ENCODE measurements around the gene TBX18.

DNA sequence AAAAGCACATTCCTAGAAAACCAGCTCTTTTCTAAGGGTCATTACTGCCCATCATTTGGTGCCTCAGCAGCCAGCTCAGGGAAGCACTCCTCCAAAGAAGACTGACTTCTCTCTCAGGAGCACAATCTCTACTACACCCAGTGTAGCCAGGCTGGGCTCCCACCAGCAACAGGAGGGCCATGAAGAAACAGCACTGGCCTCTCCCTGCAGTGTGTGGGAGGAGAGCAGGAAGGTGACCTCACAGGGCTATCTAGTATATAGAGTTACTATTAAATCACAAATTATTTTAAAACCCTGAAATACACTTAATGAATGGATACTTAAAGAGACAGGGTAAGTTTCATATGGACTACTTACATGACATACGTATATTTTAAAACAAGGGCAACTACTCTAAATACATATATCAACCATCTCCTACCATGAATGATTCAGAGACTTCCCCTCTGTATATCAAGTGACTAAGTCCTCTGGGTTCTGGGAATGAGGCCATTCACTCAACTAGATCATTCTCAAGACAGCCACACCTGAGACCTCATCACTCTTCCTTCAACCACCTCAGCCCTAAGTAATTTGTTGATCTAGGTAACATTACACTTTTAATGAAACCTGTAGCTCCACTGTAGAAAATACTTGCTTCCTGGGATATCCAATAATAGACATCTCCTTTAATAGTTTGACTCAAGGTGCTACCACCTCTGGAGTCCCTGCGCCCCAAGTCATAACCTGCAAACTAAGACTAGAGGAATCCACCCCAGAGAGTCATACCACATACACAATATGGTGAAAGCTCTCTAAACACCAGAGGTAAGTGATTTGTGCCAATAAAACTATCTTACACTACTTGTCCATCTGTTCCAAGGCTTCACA lies 25.2 kb downstream of the TBX18 start:
- TF ChIP-seq EP300 (IDR thresholded peaks at IDR 0.05; ENCODE audit: borderline replicate concordance): no peak
- no peak for TF ChIP-seq TCF12 (IDR thresholded peaks at IDR 0.05; ENCODE audit: low read depth)
- TF ChIP-seq, protein P1, sequence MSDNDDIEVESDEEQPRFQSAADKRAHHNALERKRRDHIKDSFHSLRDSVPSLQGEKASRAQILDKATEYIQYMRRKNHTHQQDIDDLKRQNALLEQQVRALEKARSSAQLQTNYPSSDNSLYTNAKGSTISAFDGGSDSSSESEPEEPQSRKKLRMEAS (IDR thresholded peaks at IDR 0.05): no peak
- TF ChIP-seq, protein P2, sequence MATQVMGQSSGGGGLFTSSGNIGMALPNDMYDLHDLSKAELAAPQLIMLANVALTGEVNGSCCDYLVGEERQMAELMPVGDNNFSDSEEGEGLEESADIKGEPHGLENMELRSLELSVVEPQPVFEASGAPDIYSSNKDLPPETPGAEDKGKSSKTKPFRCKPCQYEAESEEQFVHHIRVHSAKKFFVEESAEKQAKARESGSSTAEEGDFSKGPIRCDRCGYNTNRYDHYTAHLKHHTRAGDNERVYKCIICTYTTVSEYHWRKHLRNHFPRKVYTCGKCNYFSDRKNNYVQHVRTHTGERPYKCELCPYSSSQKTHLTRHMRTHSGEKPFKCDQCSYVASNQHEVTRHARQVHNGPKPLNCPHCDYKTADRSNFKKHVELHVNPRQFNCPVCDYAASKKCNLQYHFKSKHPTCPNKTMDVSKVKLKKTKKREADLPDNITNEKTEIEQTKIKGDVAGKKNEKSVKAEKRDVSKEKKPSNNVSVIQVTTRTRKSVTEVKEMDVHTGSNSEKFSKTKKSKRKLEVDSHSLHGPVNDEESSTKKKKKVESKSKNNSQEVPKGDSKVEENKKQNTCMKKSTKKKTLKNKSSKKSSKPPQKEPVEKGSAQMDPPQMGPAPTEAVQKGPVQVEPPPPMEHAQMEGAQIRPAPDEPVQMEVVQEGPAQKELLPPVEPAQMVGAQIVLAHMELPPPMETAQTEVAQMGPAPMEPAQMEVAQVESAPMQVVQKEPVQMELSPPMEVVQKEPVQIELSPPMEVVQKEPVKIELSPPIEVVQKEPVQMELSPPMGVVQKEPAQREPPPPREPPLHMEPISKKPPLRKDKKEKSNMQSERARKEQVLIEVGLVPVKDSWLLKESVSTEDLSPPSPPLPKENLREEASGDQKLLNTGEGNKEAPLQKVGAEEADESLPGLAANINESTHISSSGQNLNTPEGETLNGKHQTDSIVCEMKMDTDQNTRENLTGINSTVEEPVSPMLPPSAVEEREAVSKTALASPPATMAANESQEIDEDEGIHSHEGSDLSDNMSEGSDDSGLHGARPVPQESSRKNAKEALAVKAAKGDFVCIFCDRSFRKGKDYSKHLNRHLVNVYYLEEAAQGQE (IDR thresholded peaks at IDR 0.05; ENCODE audit: low read depth): no peak
